HEK293T (cell line): ENCODE data around the gene EPHB2.

Source experiments
- ARNT ChIP-seq: fragments of 450-650 bp; IDR thresholded peaks from 2 replicates; pipeline ENCODE4 v1.6.1; 2017; ENCODE audit warnings: mild to moderate bottlenecking
- ELF4 ChIP-seq: fragments of 450-650 bp; IDR thresholded peaks from 2 replicates; pipeline ENCODE4 v1.6.1; 2017; ENCODE audit warnings: antibody characterized with exemption
- FOXK2 ChIP-seq: fragments of 450-650 bp; IDR thresholded peaks from 2 replicates; pipeline ENCODE4 v1.6.1; 2016; ENCODE audit warnings: mild to moderate bottlenecking
- HDGF ChIP-seq: fragments of 450-650 bp; IDR thresholded peaks from 2 replicates; pipeline ENCODE4 v1.6.1; 2017; ENCODE audit warnings: antibody characterized with exemption, borderline replicate concordance
- NFRKB ChIP-seq: fragments of 450-650 bp; IDR thresholded peaks from 2 replicates; pipeline ENCODE4 v1.6.1; 2016; ENCODE audit warnings: mild to moderate bottlenecking, moderate library complexity
- SUZ12 ChIP-seq: fragments of 450-650 bp; IDR thresholded peaks from 2 replicates; pipeline ENCODE4 v1.6.1; 2016; ENCODE audit warnings: mild to moderate bottlenecking
- TARDBP ChIP-seq: fragments of 450-650 bp; IDR thresholded peaks from 2 replicates; pipeline ENCODE4 v1.6.1; 2016

DNA sequence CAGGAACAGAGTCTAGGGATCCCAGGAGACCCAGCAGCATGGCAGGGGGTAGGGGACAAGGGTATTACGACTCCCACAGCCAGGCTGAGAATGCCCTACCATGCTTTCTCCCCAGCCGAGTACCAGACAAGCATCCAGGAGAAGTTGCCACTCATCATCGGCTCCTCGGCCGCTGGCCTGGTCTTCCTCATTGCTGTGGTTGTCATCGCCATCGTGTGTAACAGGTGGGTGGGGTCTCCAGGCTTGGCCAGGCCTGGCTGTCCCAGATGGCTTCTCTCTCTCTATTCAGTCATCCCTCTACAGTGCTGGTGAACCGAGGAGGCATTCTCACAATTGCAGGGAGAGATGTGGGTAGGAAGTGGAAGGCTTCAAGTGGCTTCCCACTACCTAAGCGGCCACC, 184.7 kb downstream of the EPHB2 start:
- TF ChIP-seq NFRKB (no peak), SUZ12 (no peak), TARDBP (no peak), HDGF (no peak), FOXK2 (no peak), ARNT (no peak), ELF4 (no peak)
